ENCODE results near the gene XPO6. TPM values are rescaled to one million over a fixed set of nuclear protein-coding genes. Genes with fewer than 3 reads are reported as not detected.

XPO6 gene
- total RNA-seq, 3 donors from 2014 or later (not counting 1 experiment from before 2014, with no cell fraction given): 233 to 321 (median 240) TPM

DNA sequence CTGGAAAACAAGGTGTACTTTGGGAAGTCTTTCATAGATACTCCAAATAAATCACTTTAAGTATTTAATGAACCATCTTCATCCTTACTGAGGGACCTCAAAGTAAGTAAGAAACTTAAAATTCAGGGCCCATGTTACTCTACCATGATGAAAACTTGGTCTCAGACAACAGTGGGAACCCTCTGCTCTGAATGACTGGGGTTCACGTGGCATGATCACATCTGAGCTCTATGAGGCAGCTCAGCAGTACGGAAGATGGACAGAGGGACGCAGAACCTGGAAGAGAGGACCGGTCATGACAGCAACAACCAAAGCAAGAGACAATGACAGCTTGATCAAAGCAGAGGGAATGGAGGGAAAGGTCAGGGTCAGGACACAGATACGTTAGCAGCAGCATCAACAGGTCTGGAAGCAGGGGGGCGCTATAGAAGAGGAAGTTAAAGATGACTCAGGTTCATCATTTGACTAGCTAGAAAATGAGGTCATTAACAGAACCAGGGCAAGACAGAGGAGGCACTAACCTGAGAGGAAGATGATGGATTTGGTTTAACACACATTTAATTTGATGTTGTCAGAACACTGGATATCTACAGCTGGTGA, 9.5 kb downstream of the XPO6 start:
- Histone ChIP-seq H3K27me3 (ENCODE audit: control insufficient read depth, insufficient read depth, low read length) (no peaks in the 10 kb centered on the region), H3K27ac (ENCODE audit: low read length) (no peak overlapping the region), H3K9me3 (ENCODE audit: control insufficient read depth, insufficient read depth, low read length) (no peaks in the 10 kb centered on the region), H3K4me3 (ENCODE audit: low read length) (no peak overlapping the region), H3K36me3 (ENCODE audit: control insufficient read depth, insufficient read depth, low read length) (peaks cover 49% of the 10 kb centered on the region), H3K4me1 (ENCODE audit: control insufficient read depth, insufficient read depth, low read length) (peaks cover 10% of the 10 kb centered on the region)
- peak in 1 of 2 donors; percentile 48 for DNase-seq
- Mint-ChIP-seq H3K9me3 (no peaks in the 10 kb centered on the region), H3K27ac (peak overlapping the region in 1 of 2 donors; percentile 25), H3K4me3 (no peak overlapping the region), H3K27me3 (ENCODE audit: low read depth in 2 of 2) (no peaks in the 10 kb centered on the region), H3K4me1 (peaks cover 10 to 19% of the 10 kb centered on the region in 2 donors), H3K36me3 (no peaks in the 10 kb centered on the region)
- TF ChIP-seq, protein P1, sequence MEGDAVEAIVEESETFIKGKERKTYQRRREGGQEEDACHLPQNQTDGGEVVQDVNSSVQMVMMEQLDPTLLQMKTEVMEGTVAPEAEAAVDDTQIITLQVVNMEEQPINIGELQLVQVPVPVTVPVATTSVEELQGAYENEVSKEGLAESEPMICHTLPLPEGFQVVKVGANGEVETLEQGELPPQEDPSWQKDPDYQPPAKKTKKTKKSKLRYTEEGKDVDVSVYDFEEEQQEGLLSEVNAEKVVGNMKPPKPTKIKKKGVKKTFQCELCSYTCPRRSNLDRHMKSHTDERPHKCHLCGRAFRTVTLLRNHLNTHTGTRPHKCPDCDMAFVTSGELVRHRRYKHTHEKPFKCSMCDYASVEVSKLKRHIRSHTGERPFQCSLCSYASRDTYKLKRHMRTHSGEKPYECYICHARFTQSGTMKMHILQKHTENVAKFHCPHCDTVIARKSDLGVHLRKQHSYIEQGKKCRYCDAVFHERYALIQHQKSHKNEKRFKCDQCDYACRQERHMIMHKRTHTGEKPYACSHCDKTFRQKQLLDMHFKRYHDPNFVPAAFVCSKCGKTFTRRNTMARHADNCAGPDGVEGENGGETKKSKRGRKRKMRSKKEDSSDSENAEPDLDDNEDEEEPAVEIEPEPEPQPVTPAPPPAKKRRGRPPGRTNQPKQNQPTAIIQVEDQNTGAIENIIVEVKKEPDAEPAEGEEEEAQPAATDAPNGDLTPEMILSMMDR (IDR thresholded peaks at IDR 0.05): no peak
- intact Hi-C loops (cut with micrococcal nuclease): no loop called here
- 85% methylated on average over 6 of the region's 6 CpGs for WGBS (ENCODE audit: insufficient coverage)
- ATAC-seq: peak; percentile 48 to 87 (median 64)

DNA sequence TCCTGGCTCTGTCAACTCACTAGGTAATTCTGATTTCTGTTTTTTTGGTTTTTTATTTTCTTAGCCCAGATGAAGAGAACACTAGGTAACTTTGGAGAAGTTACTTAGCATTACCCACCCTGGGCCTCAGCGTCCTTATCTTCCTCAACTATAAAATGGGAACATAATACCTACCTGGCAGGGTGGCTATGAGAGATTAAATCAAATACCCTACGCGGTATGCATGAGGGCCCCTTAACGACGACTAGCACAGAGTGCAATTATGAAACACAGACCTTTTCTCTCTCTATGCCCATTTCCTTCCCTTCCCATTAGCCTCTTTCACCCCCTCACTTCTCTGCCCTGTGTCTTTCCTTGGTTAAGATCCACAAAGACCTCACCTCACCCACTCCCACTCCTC, 11.1 kb downstream of the XPO6 start:
- no peaks in the 10 kb centered on the region for H3K9me3 ChIP-seq (ENCODE audit: control insufficient read depth, insufficient read depth, low read length)
- Mint-ChIP-seq H3K27ac (peak overlapping the region in 1 of 2 donors; percentile 49), H3K36me3 (no peaks in the 10 kb centered on the region), H3K9me3 (no peaks in the 10 kb centered on the region), H3K27me3 (ENCODE audit: low read depth in 2 of 2) (no peaks in the 10 kb centered on the region), H3K4me3 (no peak overlapping the region), H3K4me1 (peaks cover 15 to 29% of the 10 kb centered on the region in 2 donors)
- H3K4me3 ChIP-seq (ENCODE audit: low read length): no peak overlapping the region
- intact Hi-C loops (cut with micrococcal nuclease): no loop called here
- 81% methylated on average over 5 of the region's 5 CpGs for WGBS (ENCODE audit: insufficient coverage)
- ATAC-seq (no peak), DNase-seq (no peak)
- TF ChIP-seq, protein P1 (IDR thresholded peaks at IDR 0.05): no peak
- H3K27ac ChIP-seq (ENCODE audit: low read length): no peak overlapping the region
- H3K4me1 ChIP-seq (ENCODE audit: control insufficient read depth, insufficient read depth, low read length): peaks cover 10% of the 10 kb centered on the region
- peaks cover 52% of the 10 kb centered on the region for H3K36me3 ChIP-seq (ENCODE audit: control insufficient read depth, insufficient read depth, low read length)
- no peaks in the 10 kb centered on the region for H3K27me3 ChIP-seq (ENCODE audit: control insufficient read depth, insufficient read depth, low read length)

DNA sequence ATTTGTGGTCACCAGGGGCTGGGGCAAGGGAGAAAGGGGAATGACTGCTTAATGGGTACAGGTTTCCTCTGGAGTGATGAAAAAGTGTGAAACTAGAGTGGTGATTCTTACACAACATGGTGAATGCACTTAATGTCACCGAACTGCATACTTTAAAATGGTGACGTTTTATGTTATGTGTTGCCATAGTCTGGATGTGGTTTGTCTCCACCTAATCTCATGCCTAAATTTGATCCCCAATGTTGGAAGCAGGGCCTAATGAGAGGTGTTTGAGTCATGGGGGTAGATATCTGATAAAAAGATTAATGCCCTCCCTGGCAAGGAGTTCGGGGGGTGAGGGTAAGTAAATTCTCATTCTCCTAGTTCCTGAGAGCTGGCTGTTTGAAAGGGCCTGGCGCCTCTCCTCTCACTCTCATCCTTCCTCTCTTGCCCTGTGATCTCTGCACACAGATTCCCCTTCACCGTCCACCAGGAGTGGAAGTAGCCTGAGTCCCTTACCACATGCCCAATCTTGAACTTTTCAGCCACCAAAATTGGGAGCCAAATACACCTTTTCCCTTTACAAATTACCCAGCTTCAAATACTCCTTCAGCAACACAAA, 15.3 kb downstream of the XPO6 start:
- no peaks in the 10 kb centered on the region for H3K27me3 ChIP-seq (ENCODE audit: control insufficient read depth, insufficient read depth, low read length)
- ATAC-seq (no peak), DNase-seq (no peak)
- no peak overlapping the region for H3K4me3 Mint-ChIP-seq
- intact Hi-C loops (cut with micrococcal nuclease): no loop called here
- H3K9me3 ChIP-seq (ENCODE audit: control insufficient read depth, insufficient read depth, low read length): no peaks in the 10 kb centered on the region
- H3K4me3 ChIP-seq (ENCODE audit: low read length): no peak overlapping the region
- H3K9me3 Mint-ChIP-seq: no peaks in the 10 kb centered on the region
- H3K36me3 ChIP-seq (ENCODE audit: control insufficient read depth, insufficient read depth, low read length): peaks cover 20% of the 10 kb centered on the region
- H3K27ac Mint-ChIP-seq: peak overlapping the region; percentile 94 to 96
- H3K4me1 ChIP-seq (ENCODE audit: control insufficient read depth, insufficient read depth, low read length): peaks cover 33% of the 10 kb centered on the region
- H3K27ac ChIP-seq (ENCODE audit: low read length): no peak overlapping the region
- H3K27me3 Mint-ChIP-seq (ENCODE audit: low read depth in 2 of 2): no peaks in the 10 kb centered on the region
- peaks cover 47 to 58% of the 10 kb centered on the region in 2 donors for H3K4me1 Mint-ChIP-seq
- 90% methylated on average over 5 of the region's 5 CpGs for whole genome bisulfite sequencing (ENCODE audit: insufficient coverage)
- H3K36me3 Mint-ChIP-seq: no peaks in the 10 kb centered on the region
- TF ChIP-seq, protein P1 (IDR thresholded peaks at IDR 0.05): no peak
